Endothelial cell of umbilical vein (primary cell): ENCODE results near the gene TRIM24. TPM values are rescaled to one million over a fixed set of nuclear protein-coding genes. Genes with fewer than 3 reads are reported as not detected.

Experiments
- BruUV-seq: library from RNA; stranded (reverse); fragments of 400-500 nt; replicated peaks from 2 replicates; lab custom pipeline; 2021; lab: Mats Ljungman, UMichigan
- CTCF ChIA-PET: fragments of 300-600, 350-600 bp; sonication (Branson Sonifier 250); formaldehyde crosslinking; loops from one replicate; lab custom pipeline; 2021; ENCODE audit warnings: antibody characterized with exemption, inconsistent platforms; lab: Charles Lee
- POLR2A ChIA-PET: fragments of 300-600, 350-600 bp; sonication (Branson Sonifier 250); formaldehyde crosslinking; loops from one replicate; lab custom pipeline; 2021; ENCODE audit warnings: antibody characterized with exemption, inconsistent platforms; lab: Charles Lee
- DNase-seq: peaks from one replicate; pipeline ENCODE4 v3.0.0-alpha.2; 2011; ENCODE audit warnings: low read depth, low spot score
- FAIRE-seq: peaks from 2 replicates; lab custom pipeline; 2011; peaks lifted over from hg19 to GRCh38; lab: Jason Lieb, UNC
- H2AFZ ChIP-seq: 2 replicates; pipeline ENCODE4 v1.6.0; 2012; ENCODE audit warnings: low read depth, low read length, control low read depth, inconsistent platforms
- H3K27ac ChIP-seq: 2 replicates; pipeline ENCODE4 v1.5.1; 2011; ENCODE audit warnings: low read depth, mild to moderate bottlenecking, control low read depth, low read length, moderate library complexity; ENCODE audit not compliant: insufficient read depth
- H3K27me3 ChIP-seq, 2 experiments: 2 replicates each; pipeline versions ENCODE4 v1.6.0 to v1.6.1; 2011; ENCODE audit warnings: low read length in 2 of 2, mixed read lengths in 1 of 2; ENCODE audit not compliant: control insufficient read depth in 2 of 2, insufficient read depth in 2 of 2
- H3K36me3 ChIP-seq, 2 experiments: 2 replicates in 1 of 2; 3 replicates in 1 of 2; pipeline ENCODE4 v1.5.1; 2011; ENCODE audit warnings: low read length in 2 of 2, mild to moderate bottlenecking in 1 of 2, moderate library complexity in 1 of 2; ENCODE audit not compliant: control insufficient read depth in 2 of 2, insufficient read depth in 2 of 2; ENCODE audit errors: extremely low read depth in 1 of 2
- H3K4me1 ChIP-seq: 3 replicates; pipeline ENCODE4 v1.5.1; 2011; ENCODE audit warnings: mild to moderate bottlenecking, low read length; ENCODE audit not compliant: control insufficient read depth, insufficient read depth; ENCODE audit errors: extremely low read depth
- H3K4me2 ChIP-seq: 2 replicates; pipeline ENCODE4 v1.6.1; 2011; ENCODE audit warnings: low read length, control low read depth, mixed read lengths; ENCODE audit not compliant: insufficient read depth
- H3K4me3 ChIP-seq, 3 experiments: fragments of 200-600 bp in 1 of 3; sonication (generic), shearing (Covaris generic) in 1 of 3; replicated peaks in 1 of 3; 2 replicates each; pipeline ENCODE4 v1.5.1; 2011 to 2016; ENCODE audit warnings: control low read depth in 3 of 3, low read length in 3 of 3, mild to moderate bottlenecking in 2 of 3, inconsistent platforms in 1 of 3, low read depth in 1 of 3, moderate library complexity in 1 of 3; ENCODE audit not compliant: insufficient read depth in 1 of 3
- H3K79me2 ChIP-seq: 2 replicates; pipeline ENCODE4 v1.6.0; 2012; ENCODE audit warnings: low read length, inconsistent platforms; ENCODE audit not compliant: control insufficient read depth, insufficient read depth
- H3K9ac ChIP-seq: replicated peaks from 2 replicates; pipeline ENCODE3; 2011; ENCODE audit warnings: low read length, control low read depth; ENCODE audit not compliant: insufficient read depth; ENCODE audit errors: extremely low read depth
- H3K9me1 ChIP-seq: replicated peaks from 3 replicates; pipeline ENCODE4 v1.6.0; 2011; ENCODE audit warnings: mild to moderate bottlenecking, low read length; ENCODE audit not compliant: control insufficient read depth, insufficient read depth; ENCODE audit errors: extremely low read depth
- H3K9me3 ChIP-seq: replicated peaks from 2 replicates; pipeline ENCODE4 v1.5.1; 2012; ENCODE audit warnings: low read length, inconsistent platforms; ENCODE audit not compliant: control insufficient read depth, insufficient read depth
- H4K20me1 ChIP-seq: replicated peaks from 2 replicates; pipeline ENCODE3; 2011; ENCODE audit warnings: mild to moderate bottlenecking, low read length; ENCODE audit not compliant: control insufficient read depth, insufficient read depth; ENCODE audit errors: extremely low read depth
- CTCF ChIP-seq, 2 donors: IDR thresholded peaks; 1 replicate in 1 of 2; 2 replicates in 1 of 2; pipeline ENCODE4 v1.5.1; 2011; ENCODE audit warnings: low read length in 2 of 2, mild to moderate bottlenecking in 2 of 2, moderate library complexity in 2 of 2, control low read depth in 1 of 2, inconsistent platforms in 1 of 2, low read depth in 1 of 2; ENCODE audit not compliant: insufficient read depth in 1 of 2; ENCODE audit errors: extremely low read depth in 1 of 2
- EZH2 ChIP-seq: IDR thresholded peaks from 2 replicates; pipeline ENCODE4 v1.6.1; 2012; ENCODE audit warnings: borderline replicate concordance, low read depth, mild to moderate bottlenecking, moderate library complexity, low read length, inconsistent platforms; ENCODE audit not compliant: severe bottlenecking
- FOS ChIP-seq: IDR thresholded peaks from 2 replicates; pipeline ENCODE4 v1.6.1; 2011; ENCODE audit warnings: mild to moderate bottlenecking, low read length, moderate library complexity, borderline replicate concordance; ENCODE audit not compliant: insufficient read depth
- GATA2 ChIP-seq: IDR thresholded peaks from 2 replicates; pipeline ENCODE4 v1.7.0; 2011; ENCODE audit warnings: low read depth, mild to moderate bottlenecking, moderate library complexity, mixed read lengths, low read length; ENCODE audit not compliant: insufficient read length, insufficient read depth
- JUN ChIP-seq: IDR thresholded peaks from 2 replicates; pipeline ENCODE4 v1.6.1; 2011; ENCODE audit warnings: borderline replicate concordance, low read depth; ENCODE audit not compliant: insufficient read length, insufficient read depth
- MAX ChIP-seq: IDR thresholded peaks from 2 replicates; pipeline ENCODE4 v1.6.1; 2011; ENCODE audit not compliant: insufficient read depth, insufficient read length
- MYC ChIP-seq: IDR thresholded peaks from one replicate; pipeline ENCODE4 v1.6.1; 2011; ENCODE audit warnings: mild to moderate bottlenecking, low read depth, low read length
- POLR2A ChIP-seq: IDR thresholded peaks from 2 replicates; pipeline ENCODE4 v1.6.1; 2012; ENCODE audit warnings: low read depth, mild to moderate bottlenecking, control low read depth, low read length
- POLR2AphosphoS5 ChIP-seq: IDR thresholded peaks from 2 replicates; pipeline ENCODE4 v1.6.1; 2012; ENCODE audit warnings: low read depth, mild to moderate bottlenecking, control low read depth, low read length, moderate library complexity; ENCODE audit not compliant: insufficient read depth
- dilution Hi-C: fragments of 300-500 bp; cut with MboI; formaldehyde crosslinking; loops from one replicate; pipeline ENCODE4 v1.15.0; 2019; ENCODE audit warnings: low sequenced_read_pairs; ENCODE audit not compliant: extremely low pct_ligation_motif_present
- intact Hi-C: fragments of 100-400 bp; cut with micrococcal nuclease; formaldehyde crosslinking; loops from one replicate; pipeline ENCODE4 v1.10.0; 2022
- polyA plus RNA-seq, 4 experiments: library from polyadenylated mRNA; depleted of rRNA in 3 of 4; stranded (reverse) in 3 of 4; unstranded in 1 of 4; fragments of >200 nt; gene quantifications; 2 replicates each; pipeline versions ENCODE4 v1.2.1 to v1.2.3, GENCODE V29; 2011 to 2012; ENCODE audit warnings: missing spikeins in 1 of 4
- total RNA-seq: library from RNA; stranded (reverse); gene quantifications from 2 replicates; pipeline ENCODE4 v1.2.3, GENCODE V29; 2021

TRIM24 gene
- total and polyA plus RNA-seq, 2 donors (not counting 3 experiments of a cell fraction or from before 2014, with no cell fraction given): 9.1 to 26.1 TPM

- peaks cover 8% of the 10 kb centered on the region for H3K79me2 ChIP-seq
- no peaks in the 10 kb centered on the region for H4K20me1 ChIP-seq
- H3K9me3 ChIP-seq: no peaks in the 10 kb centered on the region
- FAIRE-seq (no peak), DNase-seq (no peak)
- H3K36me3 ChIP-seq: peaks cover 6% of the 10 kb centered on the region in 2 experiments
- intact Hi-C loops (no loop called here), dilution Hi-C loops (no loop called here)
- no peak overlapping the region for H3K4me2 ChIP-seq
- H3K4me1 ChIP-seq: no peaks in the 10 kb centered on the region
- no peak overlapping the region for H3K4me3 ChIP-seq
- ChIA-PET POLR2A (no interaction called here), CTCF (no interaction called here)
- H3K9me1 ChIP-seq: peaks cover 7% of the 10 kb centered on the region
- no peak overlapping the region for H3K27ac ChIP-seq
- no peaks in the 10 kb centered on the region for H3K27me3 ChIP-seq
- no TSS peak for BruUV-seq
- H2AFZ ChIP-seq: no peak overlapping the region
- no peak for TF ChIP-seq POLR2AphosphoS5
- TF ChIP-seq FOS: no peak
- no peak for TF ChIP-seq MAX
- TF ChIP-seq MYC: no peak
- TF ChIP-seq POLR2A: no peak
- no peak for TF ChIP-seq CTCF (IDR thresholded peaks at IDR 0.05; ENCODE audit: extremely low read depth in 1 of 2, insufficient read depth in 1 of 2, low read depth in 1 of 2, low read length in 2 of 2)
- no peak for TF ChIP-seq JUN
- TF ChIP-seq EZH2: no peak
- TF ChIP-seq GATA2: no peak
- H3K9ac ChIP-seq: no peak overlapping the region
Observed at GRCh38 chr7:138515001-138515528, 55.0 kb downstream of the TRIM24 start.
